GM18505 (cell line): Measurements from ENCODE around the gene TMC5.

Experiments used
- ATAC-seq: cut with Tn5 transposase; IDR thresholded peaks from one replicate; pipeline ENCODE4 v1.9.1; 2021; ENCODE audit not compliant: unreplicated experiment
- POLR2A ChIP-seq: IDR thresholded peaks from 4 replicates; pipeline ENCODE4 v1.6.1; 2011; ENCODE audit warnings: borderline replicate concordance; ENCODE audit not compliant: insufficient read depth, insufficient read length; ENCODE audit errors: extremely low read depth

Gene TMC5

GRCh38 chr16:19488213-19488640 lies 70.5 kb downstream of the TMC5 start:
- no peak for TF ChIP-seq POLR2A
- ATAC-seq, result no peak

DNA sequence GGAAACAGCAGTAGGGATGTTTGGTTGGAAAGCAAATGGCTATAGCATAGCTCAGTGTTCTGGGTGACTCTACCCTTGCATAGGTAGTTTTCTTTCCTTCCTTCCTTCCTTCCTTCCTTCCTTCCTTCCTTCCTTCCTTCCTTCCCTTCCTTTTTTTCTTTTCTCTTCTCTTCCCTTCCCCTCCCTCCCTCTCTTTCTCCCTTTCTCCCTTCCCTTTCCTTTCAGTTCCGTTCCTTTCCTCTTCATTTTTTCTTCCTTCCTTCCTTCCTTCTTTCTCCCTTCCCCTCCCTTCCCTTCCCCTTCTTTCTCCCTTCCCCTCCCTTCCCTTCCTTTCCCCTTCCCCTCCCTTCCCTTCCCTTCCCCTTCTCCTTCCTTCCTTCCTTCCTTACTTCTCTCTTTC lies 72.9 kb downstream of the TMC5 start:
- TF ChIP-seq POLR2A, result no peak
- ATAC-seq, result no peak

DNA sequence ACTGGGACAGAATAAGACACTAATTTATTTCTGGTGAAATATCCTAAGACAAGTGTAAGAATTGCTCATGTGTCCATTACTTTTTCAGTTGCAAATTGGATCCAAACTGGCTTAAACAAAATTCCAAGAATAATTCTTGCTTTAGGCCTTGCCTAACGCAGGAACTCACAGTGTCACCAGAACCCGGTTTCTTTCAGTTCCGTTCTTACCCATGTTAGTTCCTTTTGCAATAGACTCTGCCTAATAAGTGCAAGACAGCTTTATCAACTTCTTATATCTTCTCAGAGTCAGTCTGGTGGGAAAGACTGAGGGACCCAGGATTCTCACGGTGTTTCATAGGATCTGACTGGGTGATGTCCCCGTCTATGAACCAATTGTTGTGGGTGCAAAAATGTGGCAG lies 79.5 kb downstream of the TMC5 start:
- TF ChIP-seq POLR2A, result no peak
- ATAC-seq, result no peak

DNA sequence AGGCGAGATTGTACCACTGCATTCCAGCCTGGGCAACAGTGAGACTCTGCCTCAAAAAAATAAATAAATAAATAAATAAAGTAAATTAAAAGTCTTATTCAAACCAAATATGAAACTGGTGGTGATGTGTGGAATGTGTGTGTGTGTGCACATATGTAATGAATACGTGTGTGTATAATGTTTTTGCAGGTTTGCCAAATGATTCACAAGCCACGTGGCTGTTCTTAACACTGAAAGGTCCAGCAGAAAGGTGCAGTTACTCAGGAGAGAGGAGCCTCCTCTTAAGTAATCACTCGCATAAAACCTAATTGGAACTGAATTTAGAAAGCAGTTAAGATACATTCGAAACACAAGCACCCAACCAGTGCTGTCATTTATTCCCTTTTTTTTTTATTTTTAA lies 81.3 kb downstream of the TMC5 start:
- ATAC-seq, result no peak
- TF ChIP-seq POLR2A, result no peak

GRCh38 chr16:19499481-19499880 lies 81.8 kb downstream of the TMC5 start:
- no peak for ATAC-seq
- no peak for TF ChIP-seq POLR2A

DNA sequence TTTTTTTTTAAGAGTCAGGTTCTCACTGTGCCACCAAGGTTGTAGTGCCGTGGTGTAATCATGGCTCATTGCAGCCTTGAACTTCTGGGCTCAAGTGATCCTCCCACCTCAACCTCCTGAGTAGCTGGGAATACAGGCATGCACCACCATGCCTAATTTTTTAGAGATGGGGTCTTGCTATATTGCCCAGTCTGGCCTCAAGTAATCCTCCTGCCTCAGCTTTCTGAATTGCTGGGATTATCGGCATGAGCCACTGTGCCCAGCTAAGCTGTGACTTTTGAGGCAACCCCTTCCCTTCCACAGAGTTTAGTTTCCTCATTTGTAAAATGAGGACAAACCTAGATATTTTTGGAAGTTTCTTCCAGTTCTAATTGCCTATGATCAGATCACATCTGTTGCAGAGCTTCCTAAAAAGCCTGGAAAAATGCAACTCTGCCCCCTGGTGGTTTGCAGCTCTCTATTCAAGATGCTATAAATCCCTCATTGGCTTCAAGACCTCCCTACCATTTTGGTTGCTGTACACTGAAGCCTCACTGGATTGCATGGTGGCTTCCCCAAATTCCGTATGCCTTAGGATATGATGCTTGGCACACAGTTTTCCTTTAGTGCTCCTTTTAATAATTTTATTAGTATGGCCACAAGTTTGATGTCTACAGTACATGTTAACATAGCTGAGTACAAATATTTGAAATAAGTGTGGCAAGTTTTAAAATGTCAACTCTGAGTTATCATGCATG lies 84.9 kb downstream of the TMC5 start:
- no peak for ATAC-seq
- no peak for TF ChIP-seq POLR2A

- TF ChIP-seq POLR2A, result no peak
- no peak for ATAC-seq
These were observed 85.9 kb downstream of the TMC5 start for GRCh38 chr16:19503461-19504075.

DNA sequence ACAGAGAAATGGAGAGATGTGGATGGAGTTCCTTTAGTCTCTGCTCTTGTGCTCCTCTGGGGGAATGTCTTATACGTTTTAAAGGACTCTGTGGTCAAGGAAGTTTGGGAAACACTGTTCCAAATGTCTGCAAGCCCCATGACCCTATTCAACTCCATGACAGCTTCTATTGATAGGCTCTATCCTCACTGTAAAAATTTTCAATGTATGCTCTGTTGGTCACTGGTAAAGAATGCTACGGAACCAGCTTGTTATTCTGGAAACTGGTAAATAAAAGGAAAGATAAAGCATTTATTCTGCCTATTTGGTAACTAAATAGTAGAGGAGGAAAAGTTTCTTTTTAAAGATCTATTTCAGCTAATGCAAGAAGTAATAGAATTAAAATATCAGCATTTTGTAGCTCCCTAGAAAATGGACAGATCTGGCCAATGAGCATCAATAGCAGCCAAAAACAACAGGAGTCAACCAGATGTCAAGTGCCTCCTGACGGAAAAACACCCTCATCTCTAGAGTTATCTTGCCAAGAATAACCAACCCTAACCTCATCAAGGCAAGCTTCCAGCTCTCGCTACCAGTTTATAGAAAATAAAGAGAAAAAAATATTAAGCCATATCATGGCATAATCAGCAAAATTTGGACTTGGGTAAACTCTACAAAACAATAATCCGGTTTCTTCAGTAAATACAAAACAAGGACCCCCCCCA lies 88.1 kb downstream of the TMC5 start:
- TF ChIP-seq POLR2A, result no peak
- ATAC-seq, result no peak

DNA sequence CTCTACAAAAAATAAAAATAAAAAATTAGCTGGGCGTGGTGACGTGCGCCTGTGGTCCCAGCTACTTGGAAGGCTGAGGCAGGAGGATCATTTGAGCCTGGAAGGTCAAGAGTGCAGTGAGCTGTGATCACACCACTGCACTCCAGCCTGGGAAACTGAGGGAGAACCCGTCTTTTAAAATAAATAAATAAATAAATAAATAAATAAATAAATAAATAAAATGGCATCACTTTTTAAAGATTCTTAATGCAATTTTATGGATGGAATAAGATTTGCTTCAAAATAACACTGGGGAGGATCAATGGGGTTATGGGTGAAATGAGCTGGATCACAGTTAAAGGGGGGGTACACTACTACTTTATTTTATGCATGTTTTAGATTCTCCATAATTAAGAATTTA lies 89.3 kb downstream of the TMC5 start:
- TF ChIP-seq POLR2A, result no peak
- no peak for ATAC-seq

- no peak for TF ChIP-seq POLR2A
- no peak for ATAC-seq
These were observed 90.2 kb downstream of the TMC5 start for GRCh38 chr16:19507867-19508266.

DNA sequence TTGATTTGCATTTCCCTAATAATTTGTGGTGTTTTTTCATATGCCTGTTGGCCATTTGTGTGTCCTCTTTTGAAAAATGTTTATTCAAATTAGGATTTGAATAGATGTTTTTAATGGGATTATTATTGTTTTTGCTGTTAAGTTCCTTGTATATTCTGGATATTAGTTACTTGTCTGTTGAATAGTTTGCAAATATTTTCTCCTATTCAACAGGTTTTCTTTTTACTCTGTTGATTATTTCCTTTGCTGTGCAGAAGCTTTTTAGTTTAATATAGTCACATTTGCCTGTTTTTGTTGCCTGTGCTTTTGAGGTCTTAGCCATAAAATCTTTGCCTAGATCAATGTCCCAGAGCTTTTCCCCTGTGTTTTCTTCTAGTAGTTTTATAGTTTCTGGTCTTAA lies 94.6 kb downstream of the TMC5 start:
- ATAC-seq, result no peak
- no peak for TF ChIP-seq POLR2A

DNA sequence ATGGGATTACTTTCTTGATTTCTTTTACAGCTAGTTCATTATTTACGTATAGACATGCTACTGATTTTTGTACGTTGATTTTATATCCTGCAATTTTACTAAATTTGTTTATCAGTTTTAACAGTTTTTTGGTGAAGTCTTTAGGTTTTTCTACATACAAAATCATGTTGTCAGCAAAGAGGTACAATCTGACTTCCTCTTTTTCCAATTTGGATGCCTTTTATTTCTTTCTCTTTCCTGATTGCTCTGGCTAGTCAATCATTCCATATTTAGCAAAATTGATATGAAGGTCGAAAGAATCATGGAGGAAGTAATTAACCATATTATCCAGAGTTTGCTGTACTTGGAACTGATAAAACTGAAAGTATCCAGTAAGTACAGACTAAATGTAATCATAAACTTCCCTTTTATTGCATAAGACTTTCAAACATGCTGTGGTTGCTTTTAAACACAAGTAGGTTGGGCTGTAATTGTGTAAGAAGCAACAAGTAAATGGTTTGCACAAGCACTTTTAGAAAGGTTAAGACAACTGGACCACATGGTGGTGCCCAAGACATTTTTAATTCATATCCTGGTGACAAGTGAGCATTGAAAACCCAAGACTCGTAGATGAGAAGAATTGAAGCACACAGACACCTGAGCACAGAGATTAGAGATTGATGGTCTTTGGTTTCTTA lies 95.8 kb downstream of the TMC5 start:
- ATAC-seq, result no peak
- no peak for TF ChIP-seq POLR2A

- no peak for ATAC-seq
- no peak for TF ChIP-seq POLR2A
These were observed 98.1 kb downstream of the TMC5 start for GRCh38 chr16:19515757-19516156.
